H1 (cell line): ENCODE data around the gene RARRES2. TPM values are rescaled to one million over a fixed set of nuclear protein-coding genes. Genes with fewer than 3 reads are reported as not detected.

Source experiments
- CTCF ChIA-PET: fragments of 300-600 bp; sonication (Branson Sonifier 250); formaldehyde crosslinking; loops from one replicate; lab custom pipeline; 2021; ENCODE audit not compliant: partially characterized antibody; lab: Charles Lee
- POLR2A ChIA-PET: fragments of 300-600 bp; sonication (Branson Sonifier 250); formaldehyde crosslinking; loops from one replicate; lab custom pipeline; 2021; ENCODE audit warnings: inconsistent platforms; ENCODE audit not compliant: partially characterized antibody; lab: Charles Lee
- DNase-seq, 2 experiments: peaks; one replicate each; pipeline versions ENCODE4 v3.0.0 to v3.0.0-alpha.2; 2010 to 2022; ENCODE audit warnings: low spot score in 2 of 2, low read depth in 1 of 2, mixed read lengths in 1 of 2
- FAIRE-seq: peaks from 2 replicates; lab custom pipeline; 2011; peaks lifted over from hg19 to GRCh38; lab: Jason Lieb, UNC
- H2AFZ ChIP-seq: 2 replicates; pipeline ENCODE4 v1.8.1; 2012; ENCODE audit warnings: low read length, inconsistent platforms
- H2AK5ac ChIP-seq: 2 replicates; pipeline ENCODE4 v1.6.1; 2013; ENCODE audit warnings: low read depth, low read length
- H2BK120ac ChIP-seq: replicated peaks from 2 replicates; pipeline ENCODE3; 2013; ENCODE audit warnings: low read depth, low read length, inconsistent platforms
- H2BK12ac ChIP-seq: 2 replicates; pipeline ENCODE4 v1.6.1; 2013; ENCODE audit warnings: low read depth, low read length
- H2BK15ac ChIP-seq: 2 replicates; pipeline ENCODE4 v1.6.1; 2013; ENCODE audit warnings: low read length
- H2BK20ac ChIP-seq: 2 replicates; pipeline ENCODE4 v1.6.1; 2013; ENCODE audit warnings: low read length
- H2BK5ac ChIP-seq: 2 replicates; pipeline ENCODE4 v1.6.1; 2013; ENCODE audit warnings: low read depth, low read length
- H3K14ac ChIP-seq: 2 replicates; pipeline ENCODE4 v1.6.1; 2013; ENCODE audit warnings: inconsistent platforms; ENCODE audit not compliant: insufficient read length
- H3K18ac ChIP-seq: 2 replicates; pipeline ENCODE4 v1.6.1; 2013; ENCODE audit warnings: low read length; ENCODE audit errors: extremely low read depth
- H3K23ac ChIP-seq: 2 replicates; pipeline ENCODE4 v1.6.1; 2013; ENCODE audit warnings: inconsistent platforms; ENCODE audit not compliant: insufficient read length
- H3K23me2 ChIP-seq: 2 replicates; pipeline ENCODE4 v1.6.1; 2013; ENCODE audit warnings: low read depth, low read length
- H3K27ac ChIP-seq: 2 replicates; pipeline ENCODE4 v1.6.1; 2011; ENCODE audit warnings: low read depth, low read length, inconsistent platforms
- H3K27me3 ChIP-seq, 4 experiments: replicated peaks in 1 of 4; 1 replicate in 1 of 4; 2 replicates in 3 of 4; pipeline versions ENCODE4 v1.6.1 to v1.8.1; 2011 to 2013; ENCODE audit warnings: low read length in 3 of 4, mild to moderate bottlenecking in 3 of 4, inconsistent platforms in 2 of 4, mixed read lengths in 2 of 4, moderate library complexity in 1 of 4; ENCODE audit not compliant: control insufficient read depth in 3 of 4, insufficient read depth in 3 of 4; ENCODE audit errors: extremely low read depth in 1 of 4
- H3K36me3 ChIP-seq, 4 experiments: 2 replicates each; pipeline versions ENCODE4 v1.6.1 to v1.8.1; 2011 to 2013; ENCODE audit warnings: mild to moderate bottlenecking in 4 of 4, low read length in 3 of 4, moderate library complexity in 2 of 4, control low read depth in 1 of 4, inconsistent platforms in 1 of 4; ENCODE audit not compliant: insufficient read depth in 4 of 4, control insufficient read depth in 2 of 4
- H3K4ac ChIP-seq: replicated peaks from 2 replicates; pipeline ENCODE3; 2013; ENCODE audit warnings: low read length, low read depth, mixed read lengths, inconsistent platforms; ENCODE audit not compliant: insufficient read length
- H3K4me1 ChIP-seq, 4 experiments: replicated peaks in 1 of 4; 1 replicate in 1 of 4; 2 replicates in 3 of 4; pipeline versions ENCODE4 v1.6.1 to v1.8.1; 2011 to 2013; ENCODE audit warnings: low read length in 3 of 4, inconsistent platforms in 2 of 4, mixed read lengths in 1 of 4; ENCODE audit not compliant: insufficient read depth in 4 of 4, control insufficient read depth in 3 of 4
- H3K4me2 ChIP-seq, 2 experiments: 2 replicates each; pipeline versions ENCODE4 v1.6.1 to v1.8.1; 2011 to 2013; ENCODE audit warnings: low read depth in 2 of 2, low read length in 2 of 2, control low read depth in 1 of 2, inconsistent platforms in 1 of 2, mild to moderate bottlenecking in 1 of 2; ENCODE audit not compliant: insufficient read depth in 1 of 2
- H3K4me3 ChIP-seq, 4 experiments: fragments of 200-600, 300-600 bp in 1 of 4; sonication (generic), shearing (Covaris generic), sonication (Bioruptor Twin) in 1 of 4; 2 replicates each; pipeline versions ENCODE4 v1.5.1 to v1.8.1; 2011 to 2016; ENCODE audit warnings: low read length in 4 of 4, low read depth in 3 of 4, control low read depth in 2 of 4, inconsistent platforms in 2 of 4, mild to moderate bottlenecking in 2 of 4, mixed read lengths in 1 of 4, moderate library complexity in 1 of 4; ENCODE audit not compliant: insufficient read depth in 2 of 4; ENCODE audit errors: extremely low read depth in 1 of 4
- H3K56ac ChIP-seq: replicated peaks from 2 replicates; pipeline ENCODE3; 2013; ENCODE audit warnings: low read depth, mild to moderate bottlenecking, mixed read lengths, low read length, inconsistent platforms; ENCODE audit not compliant: insufficient read length
- H3K79me1 ChIP-seq: 2 replicates; pipeline ENCODE4 v1.6.1; 2013; ENCODE audit warnings: low read depth, low read length, control low read depth
- H3K79me2 ChIP-seq, 2 experiments: 2 replicates each; pipeline versions ENCODE4 v1.6.1 to v1.8.1; 2012 to 2013; ENCODE audit warnings: low read length in 2 of 2, mild to moderate bottlenecking in 2 of 2, inconsistent platforms in 1 of 2; ENCODE audit not compliant: insufficient read depth in 2 of 2, control insufficient read depth in 1 of 2
- H3K9ac ChIP-seq, 4 experiments: replicated peaks in 1 of 4; 1 replicate in 1 of 4; 2 replicates in 3 of 4; pipeline versions ENCODE4 v1.6.1 to v1.8.1; 2011 to 2013; ENCODE audit warnings: low read depth in 3 of 4, low read length in 3 of 4, control low read depth in 2 of 4, mild to moderate bottlenecking in 2 of 4, moderate library complexity in 2 of 4, inconsistent platforms in 1 of 4; ENCODE audit errors: extremely low read depth in 1 of 4
- H3K9me3 ChIP-seq, 2 experiments: 2 replicates each; pipeline versions ENCODE4 v1.6.1 to v1.8.1; 2012 to 2013; ENCODE audit warnings: mild to moderate bottlenecking in 2 of 2, moderate library complexity in 2 of 2, control low read depth in 1 of 2, inconsistent platforms in 1 of 2, low read depth in 1 of 2, low read length in 1 of 2, mixed read lengths in 1 of 2; ENCODE audit not compliant: insufficient read depth in 2 of 2
- H4K20me1 ChIP-seq, 2 experiments: replicated peaks in 1 of 2; 2 replicates each; pipeline versions ENCODE3 to v1.8.1; 2011 to 2013; ENCODE audit warnings: inconsistent platforms in 2 of 2, low read length in 2 of 2, mild to moderate bottlenecking in 1 of 2; ENCODE audit not compliant: insufficient read depth in 2 of 2, control insufficient read depth in 1 of 2
- H4K5ac ChIP-seq: 2 replicates; pipeline ENCODE4 v1.6.1; 2013; ENCODE audit warnings: low read length, low read depth, mixed read lengths, inconsistent platforms; ENCODE audit not compliant: insufficient read length
- H4K8ac ChIP-seq: 2 replicates; pipeline ENCODE4 v1.8.0; 2013; ENCODE audit warnings: mild to moderate bottlenecking, moderate library complexity, low read length, inconsistent platforms; ENCODE audit not compliant: insufficient read depth; ENCODE audit errors: extremely low read depth
- H4K91ac ChIP-seq: replicated peaks from 2 replicates; pipeline ENCODE3; 2013; ENCODE audit warnings: low read length, mixed read lengths, inconsistent platforms; ENCODE audit not compliant: insufficient read length
- BCL11A ChIP-seq, 2 experiments: IDR thresholded peaks; one replicate each; pipeline ENCODE4 v1.6.1; 2011; ENCODE audit warnings: low read depth in 2 of 2, low read length in 2 of 2, mild to moderate bottlenecking in 2 of 2
- CHD2 ChIP-seq: IDR thresholded peaks from 2 replicates; pipeline ENCODE4 v1.6.1; 2012; ENCODE audit warnings: low read length, improper control_type of control experiment
- CTBP2 ChIP-seq: IDR thresholded peaks from 2 replicates; pipeline ENCODE4 v1.7.0; 2011; ENCODE audit warnings: borderline replicate concordance, mild to moderate bottlenecking, moderate library complexity, mixed read lengths, low read length; ENCODE audit not compliant: insufficient read depth, insufficient read length
- FOSL1 ChIP-seq: IDR thresholded peaks from 2 replicates; pipeline ENCODE4 v1.6.1; 2011; ENCODE audit warnings: mild to moderate bottlenecking, low read depth, low read length, moderate library complexity; ENCODE audit not compliant: insufficient read depth
- GABPA ChIP-seq: IDR thresholded peaks from 2 replicates; pipeline ENCODE4 v1.6.1; 2011; ENCODE audit warnings: mild to moderate bottlenecking, low read length, moderate library complexity, borderline replicate concordance; ENCODE audit not compliant: insufficient read depth
- HDAC6 ChIP-seq: IDR thresholded peaks from one replicate; pipeline ENCODE4 v1.7.1; 2012; ENCODE audit warnings: low read depth, mild to moderate bottlenecking, inconsistent platforms, low read length, moderate library complexity
- KDM1A ChIP-seq: fragments of 200-600, 300-600 bp; sonication (generic); IDR thresholded peaks from 2 replicates; pipeline ENCODE4 v1.7.1; 2016; ENCODE audit warnings: mild to moderate bottlenecking, low read length, borderline replicate concordance
- NANOG ChIP-seq: IDR thresholded peaks from 2 replicates; pipeline ENCODE4 v1.6.1; 2011; ENCODE audit warnings: low read length, low read depth, mild to moderate bottlenecking, inconsistent platforms; ENCODE audit not compliant: insufficient read depth, poor library complexity, severe bottlenecking
- RFX5 ChIP-seq: IDR thresholded peaks from 2 replicates; pipeline ENCODE4 v1.6.1; 2011; ENCODE audit warnings: low read depth, low read length, improper control_type of control experiment, borderline replicate concordance
- SIX5 ChIP-seq: IDR thresholded peaks from 2 replicates; pipeline ENCODE4 v1.6.1; 2011; ENCODE audit warnings: mild to moderate bottlenecking, low read depth, low read length
- SP1 ChIP-seq: IDR thresholded peaks from 2 replicates; pipeline ENCODE4 v1.6.1; 2011; ENCODE audit warnings: low read depth, low read length
- SP4 ChIP-seq: IDR thresholded peaks from 2 replicates; pipeline ENCODE4 v1.6.1; 2012; ENCODE audit warnings: low read length, inconsistent platforms
- TBP ChIP-seq: IDR thresholded peaks from 2 replicates; pipeline ENCODE4 v1.6.1; 2011; ENCODE audit warnings: low read depth, low read length, improper control_type of control experiment
- ZNF274 ChIP-seq: IDR thresholded peaks from 2 replicates; pipeline ENCODE4 v1.7.0; 2012; ENCODE audit warnings: low read length, borderline replicate concordance; ENCODE audit errors: extremely low read depth
- WGBS, 2 experiments: shearing (Covaris generic) in 1 of 2; methylation state at CpG; one replicate each; pipeline versions ENCODE4 v1.1.6 to v1.1.7; 2013 to 2015; ENCODE audit warnings: low lambda C conversion rate in 2 of 2, mixed read lengths in 2 of 2, inconsistent platforms in 1 of 2, low coverage in 1 of 2, missing lambda C conversion rate in 1 of 2; ENCODE audit not compliant: insufficient replicate concordance in 2 of 2, insufficient coverage in 1 of 2, insufficient read length in 1 of 2; ENCODE audit errors: extremely low coverage in 1 of 2, missing lambda C conversion rate in 1 of 2; 5-methylcytosine and 5-hydroxymethylcytosine counted together
- polyA plus RNA-seq, 7 experiments: library from polyadenylated mRNA; depleted of rRNA in 3 of 7; stranded (reverse) in 5 of 7; unstranded in 2 of 7; fragments of >200 nt in 5 of 7; fragments of 200-250 nt in 2 of 7; gene quantifications; 1 replicate in 5 of 7; 2 replicates in 1 of 7; 4 replicates in 1 of 7; pipeline versions ENCODE4 v1.2.1 to v1.2.3, GENCODE V29; 2011 to 2013; ENCODE audit warnings: missing spikeins in 2 of 7, mixed read lengths in 2 of 7
- total RNA-seq: library from RNA; stranded (reverse); fragmentation: NEBNext Ultra II Directional; extraction: Animal tissue kit (Norgen Biotek cat#: 25700); gene quantifications from 2 replicates; pipeline ENCODE4 v1.2.1, GENCODE V29; 2021

The RARRES2 gene
- total and polyA plus RNA-seq, 2 of the 8 experiments (the other 6 are each of a cell fraction or from before 2014, with no cell fraction given), result 254 to 441 TPM

GRCh38 chr7:150388306-150388705, 46.9 kb upstream of the RARRES2 start:
- no peak overlapping the region for H3K9ac ChIP-seq
- no peak overlapping the region for H4K91ac ChIP-seq
- no peaks in the 10 kb centered on the region for H4K20me1 ChIP-seq
- FAIRE-seq, result no peak
- no peak overlapping the region for H2BK15ac ChIP-seq
- no peak for DNase-seq
- H2BK5ac ChIP-seq, result peak overlapping the region; percentile 15; the same call in 1 of the 2 replicates
- H3K4me2 ChIP-seq, result no peak overlapping the region
- H3K14ac ChIP-seq, result no peak overlapping the region
- H3K27me3 ChIP-seq, result no peaks in the 10 kb centered on the region
- H2BK12ac ChIP-seq, result no peak overlapping the region
- peaks cover 19 to 32% (median 27%) of the 10 kb centered on the region in 4 experiments for H3K4me1 ChIP-seq
- peaks cover 0 to 38% (median 3%) of the 10 kb centered on the region in 4 experiments; a peak in 5 of 8 replicates for H3K36me3 ChIP-seq
- no peaks in the 10 kb centered on the region for H3K9me3 ChIP-seq
- H3K4me3 ChIP-seq, result no peak overlapping the region
- H3K79me1 ChIP-seq, result peaks cover 4% of the 10 kb centered on the region
- H3K4ac ChIP-seq, result no peak overlapping the region
- no peak overlapping the region for H3K27ac ChIP-seq
- H2BK20ac ChIP-seq, result no peak overlapping the region
- H2BK120ac ChIP-seq, result no peak overlapping the region
- no peak overlapping the region for H4K8ac ChIP-seq
- H2AFZ ChIP-seq, result no peak overlapping the region
- no peaks in the 10 kb centered on the region; the same call in 1 of the 2 replicates for H3K23me2 ChIP-seq
- POLR2A ChIA-PET, result interaction anchor here (0.8 to 9.0 kb wide), 4 partner anchors 8 to 20 kb away, joined by 3 to 170 read pairs (median 63); partner anchors contain the start of gene REPIN1
- CTCF ChIA-PET, result interaction anchor here (0.6 to 2.4 kb wide), 21 partner anchors 10 to 101 kb away, joined by 3 to 9 read pairs (median 3); no protein-coding TSS in a partner anchor
- no peak overlapping the region for H2AK5ac ChIP-seq
- 0 out of 2 replicates have a peak overlapping the region, but pooled peaks have one; percentile 9 for H3K18ac ChIP-seq
- no peak for TF ChIP-seq GABPA
- TF ChIP-seq SIX5, result no peak
- TF ChIP-seq HDAC6, result no peak
- TF ChIP-seq FOSL1, result no peak
- no peak for TF ChIP-seq KDM1A
- TF ChIP-seq RFX5, result no peak
- no peak for TF ChIP-seq CTBP2
- no peak for TF ChIP-seq BCL11A (IDR thresholded peaks at IDR 0.05; ENCODE audit: low read depth in 2 of 2, low read length in 2 of 2)
- no peak for TF ChIP-seq CHD2
- no peak for TF ChIP-seq SP1
- no peak for TF ChIP-seq NANOG
- no peak for TF ChIP-seq TBP
- TF ChIP-seq ZNF274, result no peak
- TF ChIP-seq SP4, result no peak
- no peak overlapping the region for H3K56ac ChIP-seq
- H3K79me2 ChIP-seq, result peaks cover 0 to 57% of the 10 kb centered on the region in 2 experiments; a peak in 3 of 4 replicates
- no peak overlapping the region for H4K5ac ChIP-seq
- no peak overlapping the region for H3K23ac ChIP-seq
- WGBS, 2 experiments, result 91% methylated on average over 7 of the region's 7 CpGs; no CpG with 5 or more reads in 1 of the 2 experiments
